H1 (cell line): ENCODE data around the gene STK33. TPM values are rescaled to one million over a fixed set of nuclear protein-coding genes. Genes with fewer than 3 reads are reported as not detected.

Experiments used
- ASH2L ChIP-seq: fragments of 200-600, 300-600 bp; sonication (generic); IDR thresholded peaks from one replicate; pipeline ENCODE4 v1.7.1; 2017; ENCODE audit warnings: low read length
- BACH1 ChIP-seq: IDR thresholded peaks from 2 replicates; pipeline ENCODE4 v1.6.1; 2012; ENCODE audit warnings: low read length, improper control_type of control experiment
- CEBPB ChIP-seq: IDR thresholded peaks from 2 replicates; pipeline ENCODE4 v1.6.1; 2012; ENCODE audit warnings: low read depth, low read length
- CHD2 ChIP-seq: IDR thresholded peaks from 2 replicates; pipeline ENCODE4 v1.6.1; 2012; ENCODE audit warnings: low read length, improper control_type of control experiment
- CHD7 ChIP-seq: fragments of 300-600 bp; sonication (generic); IDR thresholded peaks from 2 replicates; pipeline ENCODE4 v1.7.1; 2012; ENCODE audit warnings: low read length, moderate library complexity, mild to moderate bottlenecking, inconsistent platforms; ENCODE audit not compliant: insufficient replicate concordance
- E2F6 ChIP-seq: IDR thresholded peaks from 2 replicates; pipeline ENCODE4 v1.6.1; 2012; ENCODE audit warnings: inconsistent platforms
- EGR1 ChIP-seq: IDR thresholded peaks from 2 replicates; pipeline ENCODE4 v1.6.1; 2011; ENCODE audit warnings: low read depth, low read length, borderline replicate concordance
- FOSL1 ChIP-seq: IDR thresholded peaks from 2 replicates; pipeline ENCODE4 v1.6.1; 2011; ENCODE audit warnings: mild to moderate bottlenecking, low read depth, low read length, moderate library complexity; ENCODE audit not compliant: insufficient read depth
- HDAC6 ChIP-seq: IDR thresholded peaks from one replicate; pipeline ENCODE4 v1.7.1; 2012; ENCODE audit warnings: low read depth, mild to moderate bottlenecking, inconsistent platforms, low read length, moderate library complexity
- RBBP5 ChIP-seq: IDR thresholded peaks from 2 replicates; pipeline ENCODE4 v1.7.1; 2012; ENCODE audit warnings: low read depth, mild to moderate bottlenecking, inconsistent platforms, low read length, moderate library complexity, borderline replicate concordance
- RFX5 ChIP-seq: IDR thresholded peaks from 2 replicates; pipeline ENCODE4 v1.6.1; 2011; ENCODE audit warnings: low read depth, low read length, improper control_type of control experiment, borderline replicate concordance
- SUZ12 ChIP-seq: fragments of 200-600 bp; sonication (generic); IDR thresholded peaks from 2 replicates; pipeline ENCODE4 v1.6.1; 2012; ENCODE audit warnings: mild to moderate bottlenecking, inconsistent platforms, low read length, moderate library complexity, mixed read lengths
- polyA plus RNA-seq, 7 experiments: library from polyadenylated mRNA; depleted of rRNA in 3 of 7; stranded (reverse) in 5 of 7; unstranded in 2 of 7; fragments of >200 nt in 5 of 7; fragments of 200-250 nt in 2 of 7; gene quantifications; 1 replicate in 5 of 7; 2 replicates in 1 of 7; 4 replicates in 1 of 7; pipeline versions ENCODE4 v1.2.1 to v1.2.3, GENCODE V29; 2011 to 2013; ENCODE audit warnings: missing spikeins in 2 of 7, mixed read lengths in 2 of 7
- total RNA-seq: library from RNA; stranded (reverse); fragmentation: NEBNext Ultra II Directional; extraction: Animal tissue kit (Norgen Biotek cat#: 25700); gene quantifications from 2 replicates; pipeline ENCODE4 v1.2.1, GENCODE V29; 2021

The STK33 gene
- total and polyA plus RNA-seq, 2 of the 8 experiments (the other 6 are each of a cell fraction or from before 2014, with no cell fraction given) = 8.8 to 25.1 TPM

GRCh38 chr11:8503910-8504364 lies 90.1 kb downstream of the STK33 start (continued):
- no peak for TF ChIP-seq CHD7
- TF ChIP-seq CEBPB = no peak
- TF ChIP-seq RBBP5 = no peak
- TF ChIP-seq RFX5 = no peak
- no peak for TF ChIP-seq E2F6
- no peak for TF ChIP-seq ASH2L
- no peak for TF ChIP-seq SUZ12
- no peak for TF ChIP-seq HDAC6
- no peak for TF ChIP-seq BACH1
- TF ChIP-seq CHD2 = no peak
- no peak for TF ChIP-seq FOSL1
- TF ChIP-seq EGR1 = no peak
